HG03558 (cell line): Measurements from ENCODE around the gene SLC4A8.
"Not testable (repeated sequence)": the region's sequence is repeated elsewhere in the genome, so short reads cannot be mapped to it uniquely, and the experiment has no call there.

Experiments
- ATAC-seq: cut with Tn5 transposase; IDR thresholded peaks from one replicate; pipeline ENCODE4 v1.9.1; 2021; ENCODE audit warnings: moderate number of reproducible peaks; ENCODE audit not compliant: unreplicated experiment; ENCODE audit errors: extremely low read depth

SLC4A8 gene

DNA sequence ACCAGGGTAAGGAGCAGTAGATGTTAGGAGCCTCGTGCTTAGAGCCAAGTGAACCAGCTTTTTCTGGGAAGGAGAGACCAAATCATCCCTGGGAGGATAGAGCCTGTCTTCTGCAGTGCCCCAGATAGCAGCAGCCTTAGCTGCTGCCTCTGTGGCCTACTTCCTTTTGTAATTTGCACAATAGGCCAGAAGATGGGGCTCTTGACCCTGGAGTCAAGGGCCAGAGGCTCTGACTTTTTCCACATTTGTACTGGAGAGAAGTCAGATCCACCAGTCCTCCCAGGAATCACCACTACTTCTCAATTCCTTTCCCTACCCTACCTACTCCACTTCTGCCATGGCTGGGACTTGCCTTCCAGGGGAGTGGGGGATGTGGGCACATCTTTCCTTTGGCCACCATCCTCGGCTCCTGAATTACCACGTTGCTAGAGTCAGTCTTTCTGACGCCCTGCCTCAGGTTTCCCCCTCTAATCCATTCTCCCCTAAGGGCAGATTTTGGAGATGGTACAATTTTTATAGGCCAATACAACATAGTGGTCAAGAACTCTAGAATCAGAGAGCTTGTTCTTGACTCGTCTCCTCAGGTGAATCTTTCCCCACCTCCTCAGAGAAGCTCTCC is 3.3 kb upstream of the SLC4A8 start:
- ATAC-seq = no peak

DNA sequence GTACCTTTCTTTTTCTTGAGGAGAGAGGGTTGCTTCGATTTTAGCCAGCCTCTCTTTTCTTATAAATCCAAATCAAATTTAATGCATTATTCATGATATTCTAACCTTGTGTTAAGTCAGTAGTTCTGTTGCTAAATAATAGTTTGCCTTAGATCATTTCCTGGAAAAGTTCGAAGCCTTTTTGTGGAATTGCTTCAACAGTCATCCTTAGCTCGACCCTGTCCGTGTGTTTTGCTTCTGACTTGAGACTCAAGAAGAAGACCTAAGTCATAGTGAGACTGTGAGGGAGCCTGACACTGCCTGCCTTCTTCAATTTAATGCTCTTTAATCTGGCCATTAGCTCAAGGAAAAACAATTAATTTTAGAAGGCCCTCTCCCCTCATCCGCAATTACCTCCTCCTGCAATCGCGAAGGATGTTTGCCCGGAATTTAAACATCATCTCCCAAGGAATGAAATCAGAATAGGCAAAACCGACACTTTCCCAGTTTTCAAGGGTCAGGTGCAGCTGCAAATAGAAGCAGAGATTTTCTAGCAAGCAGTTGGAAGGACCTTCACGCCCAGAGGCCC is 453 bp upstream of the SLC4A8 start:
- ATAC-seq = no peak

DNA sequence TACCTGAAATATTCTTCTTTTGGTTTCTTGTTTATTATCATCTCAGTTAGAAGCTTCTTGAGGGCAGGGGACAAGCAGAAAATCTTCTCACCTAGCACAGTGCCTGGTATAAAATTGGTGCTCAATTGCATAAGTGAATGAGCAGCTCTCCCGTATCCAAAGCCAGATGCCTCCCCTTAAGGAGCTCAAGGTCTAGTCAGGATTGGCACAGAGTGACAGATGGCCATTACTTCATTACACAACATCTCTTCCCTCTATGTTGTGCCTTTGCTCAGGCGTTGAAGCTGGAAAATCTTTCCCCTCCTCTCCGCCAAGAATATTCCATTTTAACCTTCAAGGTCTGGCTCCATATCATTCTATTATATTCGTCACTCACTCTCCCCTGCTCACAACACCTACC is 3.6 kb downstream of the SLC4A8 start:
- ATAC-seq = no peak

DNA sequence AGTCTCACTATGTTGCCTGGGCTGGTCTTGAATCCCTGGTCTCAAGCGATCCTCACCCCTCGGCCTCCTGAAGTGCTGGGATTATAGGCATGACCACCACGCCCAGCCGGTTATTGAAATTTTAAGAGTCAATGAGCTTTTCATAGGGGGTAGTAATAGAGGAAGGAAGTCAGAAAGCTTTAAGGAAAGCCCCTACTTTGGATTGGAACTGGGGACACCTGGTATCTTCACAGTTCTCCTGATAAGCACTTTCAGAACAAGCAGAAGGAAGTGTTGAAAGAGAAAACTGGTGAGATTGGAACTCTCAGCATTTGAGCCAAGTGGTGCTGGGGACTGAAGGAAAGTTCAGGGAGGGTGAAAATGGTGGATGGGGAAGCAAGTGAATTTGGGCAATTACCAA is 5.1 kb downstream of the SLC4A8 start:
- no peak for ATAC-seq

DNA sequence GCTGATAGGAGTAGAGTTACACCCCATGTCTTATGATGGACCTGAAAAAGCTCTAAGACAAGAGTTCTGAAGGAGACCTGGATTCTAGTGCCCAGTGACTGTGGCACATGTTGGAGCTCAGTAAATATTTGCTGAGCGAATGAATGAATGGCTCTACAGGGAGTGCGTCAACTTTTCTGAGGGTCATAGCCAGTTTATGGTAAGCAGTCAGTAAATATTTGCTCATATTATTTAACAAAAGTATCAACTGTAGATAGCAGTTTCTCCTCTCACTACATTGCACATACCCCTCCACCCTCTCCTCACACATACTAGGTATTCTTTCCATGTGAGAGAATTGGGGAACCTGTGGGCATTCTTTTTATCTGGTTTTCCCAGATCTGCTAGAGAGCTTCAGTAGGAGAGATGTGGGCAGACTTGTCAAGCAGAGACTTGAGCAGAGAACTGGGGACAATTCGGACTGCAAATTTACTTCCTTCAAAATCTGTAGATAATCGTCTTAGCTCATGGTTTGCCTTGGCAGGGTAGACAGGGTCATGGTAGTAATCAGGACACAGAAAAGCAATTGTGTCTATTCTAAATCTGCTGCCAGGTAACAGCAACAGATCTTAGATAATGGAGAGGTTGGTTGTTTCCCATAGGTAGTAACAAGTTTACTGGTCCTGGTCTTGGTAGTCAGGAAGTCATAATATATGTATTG is 5.7 kb downstream of the SLC4A8 start:
- ATAC-seq = no peak

DNA sequence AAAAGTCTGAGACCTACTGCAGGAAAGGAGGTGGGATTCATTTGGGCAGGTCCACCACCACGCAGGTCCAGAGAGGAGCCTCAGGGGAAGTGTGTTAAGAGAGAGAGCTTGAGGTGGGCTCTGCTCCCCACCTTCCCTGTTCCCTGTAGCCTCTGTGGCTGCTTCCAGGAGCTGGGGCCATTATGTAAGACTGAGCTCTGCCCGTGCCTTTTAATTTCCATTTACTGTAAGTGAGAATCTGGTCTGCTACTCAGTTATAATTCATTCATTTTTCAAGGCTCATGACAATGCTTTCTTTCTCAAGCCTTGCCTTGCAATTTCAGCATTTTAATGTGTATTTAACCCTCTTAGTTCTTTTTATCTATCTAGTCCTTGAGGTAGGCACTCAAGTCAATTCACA is 8.3 kb downstream of the SLC4A8 start:
- no peak for ATAC-seq

DNA sequence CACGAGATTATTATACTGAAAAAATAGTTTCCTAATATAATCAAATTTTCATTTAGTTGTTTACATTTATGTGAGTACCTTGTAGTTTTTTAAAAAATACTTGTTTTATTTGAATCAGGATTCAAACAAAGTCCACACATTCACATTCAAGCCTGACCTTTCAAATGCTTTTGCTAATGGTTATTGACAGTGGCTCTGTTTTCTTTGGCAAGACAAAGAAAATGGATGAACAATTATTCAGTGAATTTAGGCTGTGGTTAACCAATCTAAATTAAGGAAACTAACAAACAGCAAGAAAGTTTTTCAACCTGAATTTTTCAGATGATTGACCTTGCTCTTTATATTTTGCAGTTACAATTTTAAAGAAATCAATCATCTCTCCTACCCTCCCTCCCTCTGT is 9.7 kb downstream of the SLC4A8 start:
- ATAC-seq = no peak

DNA sequence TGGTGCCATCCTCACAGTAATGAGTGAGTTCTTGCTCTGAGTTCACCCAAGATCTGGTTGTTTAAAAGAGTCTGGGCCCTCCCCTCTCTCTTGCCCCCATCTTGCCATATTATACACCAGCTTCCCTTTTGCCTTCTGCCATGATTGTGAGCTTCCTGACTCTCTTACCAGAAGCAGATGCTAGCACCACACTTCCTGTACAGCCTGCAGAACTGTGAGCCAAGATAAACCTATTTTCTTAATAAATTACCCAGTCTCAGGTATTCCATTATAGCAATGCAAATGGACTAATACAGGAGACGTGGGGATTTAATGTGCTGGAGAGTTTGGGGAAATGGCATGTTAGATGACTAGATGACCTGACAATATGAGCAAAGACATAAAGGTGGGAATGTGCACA is 12.8 kb downstream of the SLC4A8 start:
- ATAC-seq = no peak

DNA sequence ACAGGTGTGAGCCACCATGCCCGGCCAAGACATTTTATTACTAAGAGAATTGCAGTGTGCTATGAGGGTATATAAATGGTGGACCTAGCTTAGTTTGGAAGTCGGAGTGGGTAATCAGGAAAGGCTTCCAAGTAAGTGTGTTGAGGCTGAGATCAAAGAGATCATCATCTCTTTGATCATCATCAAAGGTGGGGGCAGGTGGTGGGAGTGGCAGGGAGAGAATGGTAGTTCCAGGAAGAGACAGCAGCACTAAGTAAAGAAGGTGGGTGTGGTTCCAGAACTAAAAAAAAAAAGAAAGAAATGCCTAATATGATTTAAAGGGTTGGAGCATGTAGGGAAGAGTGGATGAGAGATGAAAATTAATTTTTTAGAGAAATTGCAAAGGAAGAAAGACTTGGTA is 14.7 kb downstream of the SLC4A8 start:
- ATAC-seq = no peak

DNA sequence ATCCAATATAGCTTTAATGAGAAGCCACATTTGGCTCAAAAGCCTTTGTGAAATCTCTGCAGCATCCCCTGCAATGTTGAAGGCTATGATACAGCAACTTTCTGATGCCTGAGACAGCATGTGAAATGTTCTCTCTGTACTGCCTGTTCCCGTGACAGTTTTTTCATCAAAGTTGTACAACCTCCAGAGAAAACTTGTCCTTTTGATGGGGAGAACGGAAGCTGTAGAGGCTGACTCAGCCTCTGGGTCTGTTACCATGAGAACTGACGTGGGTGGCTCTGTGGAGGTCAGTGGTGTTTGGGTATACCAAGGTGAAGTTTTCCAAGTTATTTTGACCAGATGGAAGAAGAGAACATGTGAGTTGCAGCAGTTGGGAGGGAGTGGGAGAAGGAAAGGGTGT is 17.0 kb downstream of the SLC4A8 start:
- ATAC-seq = no peak

DNA sequence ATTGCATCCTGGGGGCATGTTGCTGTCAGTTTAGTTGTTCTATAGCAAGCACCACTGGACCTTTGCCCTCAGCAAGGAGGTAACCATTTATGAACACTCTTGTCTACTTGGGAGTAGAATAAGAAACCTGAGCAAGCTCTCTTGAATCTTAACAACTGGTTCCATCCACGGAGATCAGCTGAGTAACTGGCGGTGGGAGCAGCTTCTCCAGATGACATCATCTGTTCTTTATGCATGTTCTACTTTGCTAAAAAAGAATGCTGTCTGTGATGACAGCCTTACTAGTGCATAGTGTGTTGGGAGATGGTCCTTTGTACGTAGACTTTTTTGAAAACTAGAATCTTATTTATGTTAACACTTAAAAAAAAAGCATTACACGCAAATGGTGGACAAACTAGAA is 17.7 kb downstream of the SLC4A8 start:
- ATAC-seq = no peak

DNA sequence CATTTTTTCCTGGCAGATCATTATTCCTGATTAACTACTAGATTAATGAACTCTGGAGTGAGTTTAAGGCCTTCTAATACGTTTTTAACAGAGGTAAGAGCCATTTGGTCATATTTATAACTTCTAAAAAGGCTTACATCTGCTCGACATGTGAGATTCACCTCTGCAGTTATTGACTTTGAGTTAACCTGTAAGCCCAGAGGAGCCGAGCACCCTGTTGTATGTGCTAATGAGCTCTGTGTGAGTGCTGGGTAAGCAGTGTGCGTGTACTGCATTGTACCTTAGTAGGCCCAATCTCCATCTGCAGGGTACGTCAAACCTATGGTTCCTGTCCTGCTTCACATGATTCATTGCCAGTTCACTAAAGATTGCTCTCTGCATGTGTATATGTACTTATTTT is 18.9 kb downstream of the SLC4A8 start:
- ATAC-seq = no peak

DNA sequence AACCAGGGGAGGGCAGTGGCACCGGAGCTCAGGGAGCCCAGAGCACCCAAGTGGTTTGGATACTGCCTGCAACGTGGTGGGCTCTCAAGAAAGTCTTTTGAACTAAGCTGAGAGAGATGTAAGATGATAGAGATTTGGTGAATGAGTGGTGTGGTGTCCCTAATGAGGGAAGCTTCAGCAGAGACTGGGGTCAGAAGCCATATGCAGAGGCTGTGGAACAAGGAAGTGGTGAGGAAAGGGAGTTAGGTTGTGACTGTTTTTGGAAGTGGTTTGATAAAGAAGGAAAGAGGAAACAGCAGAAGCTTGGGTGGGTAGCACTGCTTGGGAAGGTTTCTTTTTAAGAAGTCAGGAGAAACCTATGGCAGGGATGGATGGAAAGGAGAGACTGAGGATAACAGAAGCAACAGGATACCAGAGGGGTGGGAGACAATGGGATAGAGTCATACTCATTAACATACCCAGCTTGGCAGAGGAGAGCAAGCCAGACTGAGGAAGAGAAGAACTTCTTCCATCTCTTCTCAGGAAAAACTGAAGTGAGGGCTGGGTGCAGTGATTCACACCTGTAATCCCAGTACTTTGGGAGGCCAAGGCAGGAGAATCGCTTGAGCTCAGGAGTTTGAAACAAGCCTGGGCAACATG is 24.1 kb downstream of the SLC4A8 start:
- ATAC-seq = no peak

DNA sequence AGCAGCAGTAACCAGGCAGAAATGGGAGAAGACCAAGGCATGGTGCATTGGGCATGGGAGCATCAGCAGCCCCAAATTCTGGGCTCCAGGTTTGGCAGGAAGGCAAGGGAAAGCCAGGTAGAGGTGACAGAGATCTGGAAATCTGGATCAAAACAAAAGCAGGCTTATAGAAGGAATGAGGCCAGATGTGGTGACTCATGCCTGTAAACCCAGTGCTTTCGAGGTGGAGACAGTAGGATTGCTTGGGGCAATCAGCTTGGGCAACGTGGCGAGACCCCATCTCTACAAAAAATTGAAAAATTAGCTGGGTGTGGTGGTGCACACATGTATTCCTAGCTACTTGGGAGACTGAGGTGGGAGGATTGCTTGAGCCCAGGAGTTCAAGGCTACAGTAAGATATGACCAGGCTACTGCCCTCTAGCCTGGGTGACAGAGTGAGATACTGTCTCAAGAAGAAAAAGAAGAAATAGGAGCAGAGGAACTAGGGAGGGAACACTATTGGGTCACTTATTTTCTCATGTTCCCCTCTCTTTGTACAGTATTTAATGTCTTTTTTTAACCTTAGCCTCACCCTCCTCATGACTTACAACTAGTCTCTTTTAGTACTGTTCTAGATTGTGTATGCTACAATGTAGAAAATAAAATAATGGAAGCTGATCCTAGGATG is 25.1 kb downstream of the SLC4A8 start:
- no peak for ATAC-seq

DNA sequence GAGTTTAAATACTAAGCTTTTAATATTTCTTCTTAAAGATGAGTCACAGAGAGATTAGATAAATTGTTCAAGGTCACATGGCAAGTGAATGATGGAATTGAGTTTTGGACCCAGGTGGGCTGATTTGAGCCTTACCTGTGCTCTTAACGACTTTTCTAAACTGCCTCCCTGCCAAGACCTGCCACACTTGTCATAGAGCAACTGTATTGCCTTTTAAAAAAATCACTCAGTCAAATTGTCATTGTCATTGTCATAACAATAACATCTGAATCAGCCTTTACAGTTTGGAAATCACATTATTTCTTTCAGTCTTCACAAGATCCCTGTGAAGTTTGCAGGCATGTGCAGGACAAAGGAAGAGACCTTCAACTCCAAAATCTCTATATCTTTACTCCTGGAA is 25.7 kb downstream of the SLC4A8 start:
- no peak for ATAC-seq

DNA sequence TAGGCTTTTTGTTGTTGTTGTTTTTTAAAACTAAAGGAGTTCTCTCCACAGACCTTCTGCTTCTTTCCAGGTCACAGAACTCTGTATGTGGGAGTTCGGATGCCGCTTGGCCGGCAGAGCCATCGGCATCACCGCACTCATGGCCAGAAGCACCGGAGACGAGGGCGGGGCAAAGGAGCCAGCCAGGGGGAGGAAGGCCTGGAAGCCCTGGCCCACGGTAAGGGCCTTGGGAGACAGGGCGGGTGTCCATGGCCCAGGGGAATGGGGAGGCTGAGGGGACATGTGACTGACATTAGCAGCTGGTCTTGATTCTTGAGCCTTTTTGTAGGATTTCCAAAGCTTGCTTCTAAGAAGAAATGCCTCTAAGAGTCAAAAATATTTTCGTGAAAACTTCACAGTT is 26.2 kb downstream of the SLC4A8 start:
- ATAC-seq = no peak

DNA sequence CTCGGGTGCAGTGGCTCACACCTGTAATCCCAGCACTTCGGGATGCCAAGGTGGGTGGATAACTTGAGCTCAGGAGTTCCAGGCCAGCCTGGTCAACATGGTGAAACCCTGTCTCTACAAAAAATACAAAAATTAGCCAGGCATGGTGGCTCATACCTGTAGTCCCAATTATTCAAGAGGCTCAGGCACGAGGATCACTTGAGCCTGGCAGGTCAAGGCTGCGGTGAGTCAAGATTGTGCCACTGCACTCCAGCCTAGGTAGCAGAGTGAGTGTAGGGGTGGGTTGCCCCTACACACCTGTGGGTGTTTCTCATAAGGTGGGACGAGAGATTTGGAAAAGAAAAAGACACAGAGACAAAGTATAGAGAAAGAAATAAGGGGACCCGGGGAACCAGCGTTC is 29.4 kb downstream of the SLC4A8 start:
- ATAC-seq = not testable (repeated sequence)

DNA sequence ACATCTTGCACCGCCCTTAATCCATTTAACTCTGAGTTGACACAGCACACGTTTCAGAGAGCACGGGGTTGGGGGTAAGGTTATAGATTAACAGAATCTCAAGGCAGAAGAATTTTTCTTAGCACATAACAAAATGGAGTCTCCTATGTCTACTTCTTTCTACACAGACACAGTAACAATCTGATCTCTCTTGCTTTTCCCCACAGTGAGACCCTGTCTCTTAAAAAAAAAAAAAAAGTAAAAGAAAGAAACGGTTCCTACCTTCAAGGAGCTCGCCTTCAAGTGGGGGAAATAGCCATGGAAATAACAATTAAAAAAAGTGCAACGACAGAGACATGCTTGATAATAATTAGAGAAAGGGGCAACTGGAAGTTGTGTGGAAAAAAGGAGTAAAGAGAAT is 30.4 kb downstream of the SLC4A8 start:
- not testable (repeated sequence) for ATAC-seq

DNA sequence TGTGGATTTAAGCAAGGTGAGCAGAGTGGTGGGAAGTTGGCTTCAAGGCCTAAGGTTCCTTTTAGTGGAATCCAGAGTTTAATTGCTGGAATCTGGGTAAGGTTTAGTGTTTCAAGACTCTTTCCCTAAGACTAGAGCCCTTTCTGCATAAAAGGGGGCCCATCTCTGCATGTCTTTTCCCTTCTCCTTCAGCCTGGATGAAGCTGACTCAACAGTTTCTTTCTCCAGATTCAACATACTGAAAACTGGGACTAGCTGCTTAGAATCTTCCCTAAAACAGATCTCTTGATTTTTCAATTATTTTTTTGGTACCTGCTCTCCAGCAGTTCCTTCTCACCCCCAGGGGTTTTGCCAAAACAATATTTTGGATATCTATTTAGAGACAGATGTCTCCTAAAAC is 34.0 kb downstream of the SLC4A8 start:
- ATAC-seq = no peak

DNA sequence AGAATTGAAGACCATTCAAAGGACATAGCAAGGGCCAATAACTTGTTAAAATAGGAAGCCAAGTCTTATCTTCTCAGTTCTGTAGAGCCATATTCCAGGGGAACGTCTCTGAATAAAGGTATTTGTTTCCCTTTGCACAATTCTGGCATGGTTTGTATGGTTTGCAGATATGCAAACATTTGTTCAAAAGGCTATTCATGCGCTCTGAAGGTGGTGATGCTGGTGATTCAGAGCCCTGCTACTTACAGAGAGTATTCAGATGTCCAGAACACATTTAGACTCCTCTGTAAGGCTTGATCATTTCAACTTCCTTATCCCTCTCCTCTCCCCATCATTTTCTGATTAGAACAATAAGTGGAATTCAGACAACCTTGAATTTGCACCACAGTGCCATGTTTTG is 35.9 kb downstream of the SLC4A8 start:
- no peak for ATAC-seq

DNA sequence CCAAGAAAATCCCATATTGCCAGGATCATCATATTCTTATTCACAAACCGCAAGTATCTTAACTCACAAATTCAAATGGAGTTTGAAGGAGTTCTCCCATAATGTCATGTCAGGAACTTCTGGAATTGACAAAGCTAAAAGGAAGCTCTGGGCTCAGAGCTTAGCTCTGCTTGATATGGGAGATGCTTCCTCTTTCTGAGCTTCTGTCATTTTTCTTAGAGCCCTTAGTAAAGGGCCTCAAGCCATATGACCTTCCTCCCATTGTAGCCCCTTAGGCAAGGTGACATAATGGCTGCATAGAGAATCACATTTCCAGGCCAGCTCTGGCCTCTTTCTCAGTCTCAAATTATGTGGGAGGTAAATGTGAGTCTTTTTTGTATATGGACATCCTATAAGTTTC is 40.9 kb downstream of the SLC4A8 start:
- no peak for ATAC-seq
